Measurements from ENCODE around the gene NPIPB12. TPM values are rescaled to one million over a fixed set of nuclear protein-coding genes. Genes with fewer than 3 reads are reported as not detected.

The NPIPB12 gene
- total RNA-seq (2022; extraction: Qiagen RNA extraction; ENCODE audit: low read depth), result 26.9 to 44.4 TPM (median 33.2 TPM) in 5 replicates

DNA sequence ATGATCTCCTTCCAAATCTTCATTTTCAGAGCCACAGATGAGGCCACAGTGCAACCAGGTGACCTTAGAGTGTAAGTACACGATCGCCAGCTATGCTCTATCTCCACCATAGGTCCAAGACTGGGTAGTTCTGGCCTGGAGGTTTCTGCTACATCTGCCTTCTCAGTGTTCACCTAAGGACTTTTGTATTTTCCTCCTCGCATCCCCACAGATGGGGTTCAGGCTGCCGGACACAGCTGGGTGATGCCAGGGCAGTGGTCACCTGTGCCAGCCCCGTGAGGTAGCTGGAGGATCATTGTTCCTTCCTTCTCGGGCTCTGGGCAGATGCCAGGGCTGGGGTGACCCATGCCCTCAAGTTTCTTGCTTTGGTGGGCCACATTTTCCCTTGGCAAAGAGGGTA, at the start of gene NPIPB12:
NPIPB12 (minus strand) TSS at position 101 of the 400 bp plus-strand sequence.

DNA sequence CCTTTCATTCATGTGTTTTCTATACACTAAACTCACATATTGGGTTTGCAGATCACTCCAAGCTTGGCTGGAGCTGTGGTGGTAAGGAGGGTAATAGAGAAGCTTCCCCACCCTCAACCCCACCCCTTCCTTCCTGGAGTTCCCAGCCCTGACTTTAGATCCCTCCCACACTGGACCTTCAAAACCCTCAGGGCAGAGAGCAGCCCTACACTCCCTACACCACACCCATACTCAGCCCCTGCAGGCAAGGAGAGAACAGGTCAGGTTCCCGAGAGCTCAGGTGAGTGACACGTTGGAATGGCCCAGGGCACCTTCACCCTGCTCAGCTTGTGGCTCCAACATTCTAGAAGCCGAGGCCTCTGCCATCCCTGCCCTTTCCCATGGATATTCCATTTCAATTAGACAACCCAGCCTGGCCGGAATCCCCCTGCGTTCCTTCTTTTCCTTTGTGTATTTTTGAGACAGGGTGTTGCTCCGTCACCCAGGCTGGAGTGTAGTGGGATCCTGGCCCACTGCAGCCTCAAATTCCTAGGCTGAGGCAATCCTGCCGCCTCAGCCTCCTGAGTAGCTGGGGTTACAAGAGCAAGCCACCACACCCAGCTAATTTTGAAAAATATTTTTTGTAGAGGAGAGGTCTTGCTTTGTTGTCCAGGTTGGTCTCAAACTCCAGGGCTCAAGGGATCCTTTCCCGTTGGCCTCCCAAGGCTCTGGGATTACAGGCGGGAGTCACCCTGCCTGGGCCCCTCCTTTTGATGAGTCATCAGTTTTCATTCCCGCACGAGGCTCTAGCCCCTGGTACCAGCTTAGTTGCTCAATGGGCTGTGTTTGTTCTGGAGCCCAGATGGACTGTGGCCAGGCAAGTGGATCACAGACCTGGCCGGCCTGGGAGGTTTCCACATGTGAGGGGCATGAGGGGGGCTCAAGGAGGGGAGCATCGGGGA, 46.2 kb downstream of the NPIPB12 start, which contains the start of gene SULT1A4:
SULT1A4 (plus strand) TSS at position 208 of the 941 bp plus-strand sequence. CDS start 1,473 bp downstream, outside the sequence.

DNA sequence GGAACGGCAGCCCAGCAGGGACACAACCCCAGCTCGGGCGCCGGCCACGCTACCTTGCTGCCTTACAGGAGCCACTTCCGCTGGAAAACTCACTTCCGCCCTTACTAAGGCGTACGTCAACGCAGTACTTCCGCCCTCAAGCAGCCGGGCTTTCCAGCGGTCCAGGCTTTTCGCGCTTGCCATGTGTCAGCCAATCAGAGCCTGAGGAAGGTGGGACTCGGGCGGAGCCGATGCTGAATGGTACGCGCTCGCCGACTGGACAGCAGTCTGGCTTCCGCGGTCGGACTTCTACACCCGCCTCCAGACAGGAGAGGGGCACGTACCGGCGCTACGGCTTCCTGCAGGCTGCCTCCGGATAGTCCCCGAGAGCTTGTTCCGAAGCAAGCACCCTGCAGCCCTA, 51.9 kb downstream of the NPIPB12 start, which contains the start of the genes BOLA2 and SLX1B:
BOLA2 (minus strand) TSS at position 83 of the 400 bp plus-strand sequence. CDS start 98 bp downstream, outside the sequence.
SLX1B (plus strand) TSS at position 265 of the 400 bp plus-strand sequence.

Other genes starting within 250 kb of the NPIPB12 start
- 0.99 to 2.4 TPM (median 1.8 TPM) in 5 replicates for gene NPIPB11, start 99.7 kb downstream of the NPIPB12 start, total RNA-seq (2022; extraction: Qiagen RNA extraction; ENCODE audit: low read depth)
- gene BOLA2, start 52.1 kb downstream of the NPIPB12 start, total RNA-seq (2022; extraction: Qiagen RNA extraction; ENCODE audit: low read depth), result 23.7 to 32.8 TPM (median 27.4 TPM) in 5 replicates
- 78.6 to 94.1 TPM (median 81.2 TPM) in 5 replicates for gene SLX1B, start 51.9 kb downstream of the NPIPB12 start, total RNA-seq (2022; extraction: Qiagen RNA extraction; ENCODE audit: low read depth)
- gene SULT1A4, start 46.5 kb downstream of the NPIPB12 start, total RNA-seq (2022; extraction: Qiagen RNA extraction; ENCODE audit: low read depth), result 33.6 to 40.4 TPM (median 34.5 TPM) in 5 replicates
- 0.03 TPM in 2 of 5 replicates, not detected in the others for gene SPN, start 156.8 kb upstream of the NPIPB12 start, total RNA-seq (2022; extraction: Qiagen RNA extraction; ENCODE audit: low read depth)
- gene QPRT, start 172.8 kb upstream of the NPIPB12 start, total RNA-seq (2022; extraction: Qiagen RNA extraction; ENCODE audit: low read depth), result 0.59 to 1.4 TPM (median 0.83 TPM) in 5 replicates
- gene C16orf54, start 239.6 kb upstream of the NPIPB12 start, total RNA-seq (2022; extraction: Qiagen RNA extraction; ENCODE audit: low read depth), result not detected in 5 replicates